ENCODE data around the gene NOP14. TPM values are rescaled to one million over a fixed set of nuclear protein-coding genes. Genes with fewer than 3 reads are reported as not detected.
"Not testable (repeated sequence)": the region's sequence is repeated elsewhere in the genome, so short reads cannot be mapped to it uniquely, and the experiment has no call there.

The NOP14 gene
- total RNA-seq, 4 donors from 2014 or later: 18.2 to 39.6 (median 26.8) TPM

- no peak overlapping the region for H3K27ac ChIP-seq
- TF ChIP-seq POLR2A (IDR thresholded peaks at IDR 0.05): no peak
- no peak for TF ChIP-seq CTCF (IDR thresholded peaks at IDR 0.05)
- TF ChIP-seq EP300 (IDR thresholded peaks at IDR 0.05): no peak
- WGBS, 2 donors: 89 to 98% methylated on average over 4 of the region's 4 CpGs
- H3K4me1 ChIP-seq: no peaks in the 10 kb centered on the region
- DNase-seq (ENCODE audit: low spot score in 2 of 2): no peak
- no peaks in the 10 kb centered on the region for H3K9me3 ChIP-seq
- H3K4me3 ChIP-seq: no peak overlapping the region
- peaks cover 0 to 4% (median 0%) of the 10 kb centered on the region in 3 donors for H3K36me3 ChIP-seq
- H3K27me3 ChIP-seq: no peaks in the 10 kb centered on the region
Observed at GRCh38 chr4:2991243-2991642, 28.0 kb upstream of the NOP14 start.

GRCh38 chr4:2983715-2984114 is 20.5 kb upstream of the NOP14 start:
- H3K4me1 ChIP-seq; H3K36me3 ChIP-seq; H3K4me3 ChIP-seq; DNase-seq (ENCODE audit: low spot score in 2 of 2); H3K27ac ChIP-seq; H3K27me3 ChIP-seq: not testable (repeated sequence)
- peaks cover 0 to 12% (median 0%) of the 10 kb centered on the region in 4 donors for H3K9me3 ChIP-seq
- 84 to 89% methylated on average over 7 of the region's 7 CpGs for WGBS, 2 donors

- no peak for TF ChIP-seq POLR2A (IDR thresholded peaks at IDR 0.05)
- no peak for TF ChIP-seq CTCF (IDR thresholded peaks at IDR 0.05)
- no peak for TF ChIP-seq EP300 (IDR thresholded peaks at IDR 0.05)
- Histone ChIP-seq H3K9me3 (peaks cover 0 to 12% (median 0%) of the 10 kb centered on the region in 4 donors), H3K36me3 (peaks cover 0 to 5% (median 0%) of the 10 kb centered on the region in 3 donors), H3K27ac (no peak overlapping the region), H3K27me3 (no peaks in the 10 kb centered on the region), H3K4me1 (peaks cover 0 to 2% (median 0%) of the 10 kb centered on the region in 4 donors), H3K4me3 (no peak overlapping the region)
- 88 to 90% methylated on average over 4 of the region's 4 CpGs for WGBS, 2 donors
- no peak for DNase-seq (ENCODE audit: low spot score in 2 of 2)
Observed at GRCh38 chr4:2982012-2982411, 18.8 kb upstream of the NOP14 start.

- no peak for DNase-seq (ENCODE audit: low spot score in 2 of 2)
- H3K27me3 ChIP-seq: no peaks in the 10 kb centered on the region
- no peak overlapping the region for H3K4me3 ChIP-seq
- H3K27ac ChIP-seq: no peak overlapping the region
- H3K4me1 ChIP-seq: peaks cover 0 to 8% (median 0%) of the 10 kb centered on the region in 4 donors
- TF ChIP-seq POLR2A (IDR thresholded peaks at IDR 0.05): no peak
- TF ChIP-seq EP300 (IDR thresholded peaks at IDR 0.05): no peak
- no peak for TF ChIP-seq CTCF (IDR thresholded peaks at IDR 0.05)
- peaks cover 0 to 12% (median 0%) of the 10 kb centered on the region in 4 donors for H3K9me3 ChIP-seq
- peaks cover 0 to 5% (median 0%) of the 10 kb centered on the region in 3 donors for H3K36me3 ChIP-seq
- WGBS, 2 donors: 84 to 96% methylated on average over 4 of the region's 4 CpGs
Observed at GRCh38 chr4:2981256-2981819, 18.1 kb upstream of the NOP14 start.

GRCh38 chr4:2977211-2978088 is 14.2 kb upstream of the NOP14 start:
- Histone ChIP-seq H3K4me1 (peaks cover 0 to 8% (median 0%) of the 10 kb centered on the region in 4 donors), H3K27ac (peak overlapping the region; percentile 14 to 83 (median 68)), H3K9me3 (peaks cover 0 to 12% (median 0%) of the 10 kb centered on the region in 4 donors), H3K36me3 (peaks cover 0 to 15% (median 0%) of the 10 kb centered on the region in 3 donors), H3K4me3 (no peak overlapping the region), H3K27me3 (no peaks in the 10 kb centered on the region)
- DNase-seq (ENCODE audit: low spot score in 2 of 2): no peak
- no peak for TF ChIP-seq CTCF (IDR thresholded peaks at IDR 0.05)
- no peak for TF ChIP-seq POLR2A (IDR thresholded peaks at IDR 0.05)
- peak in 1 of 2 donors; percentile 55 for TF ChIP-seq EP300 (IDR thresholded peaks at IDR 0.05)
- 56 to 57% methylated on average over 14 of the region's 14 CpGs for WGBS, 2 donors

Measured in tibial nerve (tissue), 4 donors.